ENCODE data around the gene MTR.
"Not testable (repeated sequence)": the region's sequence is repeated elsewhere in the genome, so short reads cannot be mapped to it uniquely, and the experiment has no call there.

Gene MTR

DNA sequence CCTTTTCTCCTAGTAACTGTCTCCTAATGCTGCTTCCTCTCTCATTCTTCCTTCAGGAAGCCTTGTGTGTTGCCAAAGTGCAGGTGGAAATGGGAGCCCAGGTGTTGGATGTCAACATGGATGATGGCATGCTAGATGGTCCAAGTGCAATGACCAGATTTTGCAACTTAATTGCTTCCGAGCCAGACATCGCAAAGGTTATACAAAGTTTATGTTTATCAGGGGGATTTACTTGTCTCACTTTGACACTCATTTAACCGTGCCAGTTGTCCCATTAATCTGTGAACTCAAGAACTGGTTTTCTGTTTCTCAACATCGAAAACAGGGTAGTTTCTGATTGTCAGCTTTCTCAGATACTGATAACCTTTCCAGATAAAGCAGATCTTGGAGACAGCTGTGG, 40.4 kb downstream of the MTR start:
- no peak for DNase-seq

DNA sequence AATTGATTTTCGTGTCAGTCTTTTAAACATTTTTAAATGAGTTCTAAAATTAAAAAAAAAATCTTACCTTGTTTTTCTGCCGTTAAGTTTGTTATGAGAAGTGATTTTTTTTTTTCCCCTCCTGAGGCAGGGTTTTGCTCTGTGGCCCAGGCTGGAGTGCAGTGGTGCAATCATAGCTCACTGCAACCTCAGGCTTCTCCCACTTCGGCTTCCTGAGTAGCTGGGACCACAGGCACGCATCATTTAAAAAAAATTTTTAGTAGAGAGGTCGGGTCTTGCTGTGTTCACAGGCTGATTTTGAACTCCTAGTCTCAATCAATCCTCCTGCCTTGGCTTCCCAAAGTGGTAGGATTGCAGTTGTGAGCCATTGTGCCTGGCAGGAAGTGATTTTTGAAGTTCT, 41.1 kb downstream of the MTR start:
- no peak for DNase-seq

DNA sequence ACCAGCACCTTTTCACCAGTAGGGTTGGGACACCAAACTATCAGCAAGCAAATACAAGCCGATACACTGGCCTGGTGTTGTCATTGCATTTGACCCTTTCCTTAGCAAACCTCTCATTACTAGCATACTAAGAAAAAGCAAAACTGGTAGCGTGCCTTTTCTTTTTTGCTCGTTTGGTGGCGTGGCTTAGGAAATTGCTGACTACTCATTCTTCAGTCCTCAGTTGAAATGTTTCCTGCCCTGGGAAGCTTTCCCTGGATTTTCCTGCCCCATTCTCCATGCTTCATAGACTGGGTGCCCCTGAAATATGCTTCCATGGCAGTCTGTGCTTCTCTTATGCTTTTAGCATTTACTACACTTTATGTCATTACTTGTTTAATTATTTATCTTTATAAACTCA, 42.0 kb downstream of the MTR start:
- DNase-seq, result no peak

DNA sequence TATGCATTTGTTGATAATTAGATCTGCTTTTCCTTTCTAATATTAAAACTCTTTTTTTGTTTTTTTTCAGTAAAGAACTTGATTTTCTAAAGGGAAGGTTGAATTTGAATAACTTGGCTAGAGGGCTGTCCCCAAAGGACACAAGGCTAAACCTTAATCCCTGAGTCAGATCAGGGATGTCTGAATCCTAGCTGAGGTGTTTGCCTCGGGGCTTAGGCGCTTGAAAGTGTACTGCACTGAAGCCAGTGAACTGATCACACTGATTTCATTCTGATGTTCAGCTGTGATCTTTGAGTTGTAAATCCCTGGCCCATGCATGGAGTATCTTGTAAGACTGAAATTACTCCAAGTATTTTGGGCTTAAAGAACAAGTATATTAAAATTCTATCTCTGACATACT, 42.8 kb downstream of the MTR start:
- DNase-seq, result no peak

DNA sequence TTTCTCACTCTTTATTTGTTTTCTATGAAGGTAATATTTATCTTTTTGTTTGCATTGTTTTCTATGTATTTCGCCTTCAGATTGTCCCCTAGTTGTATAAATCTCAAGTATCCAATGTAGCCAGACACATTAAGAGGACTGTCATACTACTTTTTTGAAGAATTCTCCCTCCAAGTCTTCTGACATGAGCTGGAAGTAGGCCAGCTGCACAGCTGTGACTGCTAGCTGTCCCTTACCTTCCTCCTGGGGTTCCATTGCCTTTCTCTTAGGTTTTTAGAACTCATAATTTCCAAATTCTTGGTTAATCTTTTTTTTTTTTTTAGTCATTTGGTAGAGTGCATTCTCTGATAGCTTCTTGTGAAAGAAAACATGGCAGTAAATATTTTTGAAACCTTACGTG, 46.2 kb downstream of the MTR start:
- DNase-seq, result no peak

DNA sequence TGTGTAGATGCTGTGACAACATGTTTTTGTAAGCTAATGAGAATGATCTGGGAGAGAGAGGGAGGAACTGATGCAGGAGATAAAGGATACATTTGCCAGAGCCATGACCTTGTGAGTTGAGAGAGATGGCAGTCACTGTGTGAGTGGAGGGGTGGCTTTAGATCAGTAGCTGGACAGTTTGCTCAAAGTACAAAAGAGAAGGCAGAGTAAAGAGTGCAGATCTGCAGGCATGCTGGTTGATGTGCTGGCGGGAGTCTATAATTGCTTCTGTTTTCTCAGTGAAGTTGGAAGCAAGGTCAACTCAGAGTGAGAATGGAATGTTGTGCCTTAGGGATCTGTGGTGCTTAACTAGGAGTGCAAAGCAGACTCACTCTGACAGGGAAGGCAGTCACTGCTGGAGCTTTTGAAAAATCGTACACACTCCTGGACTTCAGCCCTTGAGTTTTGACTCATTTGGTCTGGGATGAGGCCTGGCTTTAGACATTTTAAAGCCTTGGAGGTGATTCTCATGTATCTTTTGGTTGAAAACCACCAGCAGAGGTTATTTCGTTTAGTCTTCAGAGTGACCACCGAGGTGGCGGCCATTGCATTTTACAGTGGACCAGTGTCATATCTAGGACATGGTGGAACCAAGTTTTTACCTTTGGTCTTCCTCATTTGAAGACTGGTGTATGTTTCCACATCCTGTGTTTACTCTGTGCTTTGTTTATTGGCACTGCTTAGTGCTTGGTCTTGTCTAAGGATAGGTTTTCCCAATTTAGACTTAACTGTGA, 49.6 kb downstream of the MTR start:
- no peak for DNase-seq

DNA sequence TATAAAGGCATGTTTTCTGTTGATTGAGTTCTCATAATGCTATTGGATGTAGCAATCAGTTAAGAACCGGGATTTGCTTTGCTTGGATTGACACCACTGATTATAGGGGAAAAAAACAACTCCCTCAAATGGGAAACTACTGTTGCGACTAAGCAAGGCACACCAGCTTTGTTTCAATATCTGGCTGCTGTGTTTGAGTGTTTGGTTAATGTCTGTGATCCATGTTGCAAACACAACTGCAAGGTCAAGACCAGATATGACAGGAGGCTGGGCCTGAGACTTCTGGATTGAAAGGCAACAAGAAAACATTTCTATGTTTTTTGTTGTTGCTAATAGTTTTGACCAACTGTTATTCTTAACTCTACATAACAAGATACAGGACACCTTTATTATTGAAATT, 50.7 kb downstream of the MTR start:
- no peak for DNase-seq

DNA sequence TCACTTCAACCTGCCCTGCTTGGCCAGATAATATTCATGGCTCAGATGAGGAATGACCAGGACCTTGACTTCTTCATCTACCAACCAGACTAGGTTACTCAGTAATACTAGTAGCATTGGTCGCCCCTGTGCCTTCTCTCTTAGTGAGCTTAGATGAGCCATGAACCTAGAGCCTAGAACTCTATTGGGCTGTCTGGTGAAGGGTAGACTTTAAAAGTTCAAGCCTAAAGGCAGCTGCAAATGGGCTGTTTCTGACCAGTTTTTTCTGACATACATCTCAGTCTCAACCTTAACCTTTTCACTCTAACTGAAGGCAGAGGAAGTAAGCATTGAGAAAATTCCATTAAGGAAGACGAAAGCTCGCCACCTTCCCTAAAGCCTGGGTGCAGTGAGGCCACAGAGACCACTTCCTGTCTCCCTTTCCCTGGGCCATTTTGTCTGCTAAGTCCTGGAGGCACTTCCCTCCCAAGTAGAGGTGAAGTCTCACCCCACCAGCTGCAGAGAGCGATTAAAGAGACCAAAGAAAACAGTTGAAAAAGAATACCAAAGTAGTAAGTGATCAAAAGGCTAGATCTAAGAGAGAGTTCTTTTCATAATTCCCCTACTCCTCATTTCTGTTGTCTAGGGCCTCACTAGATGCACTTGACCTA, 53.3 kb downstream of the MTR start:
- no peak for DNase-seq

DNA sequence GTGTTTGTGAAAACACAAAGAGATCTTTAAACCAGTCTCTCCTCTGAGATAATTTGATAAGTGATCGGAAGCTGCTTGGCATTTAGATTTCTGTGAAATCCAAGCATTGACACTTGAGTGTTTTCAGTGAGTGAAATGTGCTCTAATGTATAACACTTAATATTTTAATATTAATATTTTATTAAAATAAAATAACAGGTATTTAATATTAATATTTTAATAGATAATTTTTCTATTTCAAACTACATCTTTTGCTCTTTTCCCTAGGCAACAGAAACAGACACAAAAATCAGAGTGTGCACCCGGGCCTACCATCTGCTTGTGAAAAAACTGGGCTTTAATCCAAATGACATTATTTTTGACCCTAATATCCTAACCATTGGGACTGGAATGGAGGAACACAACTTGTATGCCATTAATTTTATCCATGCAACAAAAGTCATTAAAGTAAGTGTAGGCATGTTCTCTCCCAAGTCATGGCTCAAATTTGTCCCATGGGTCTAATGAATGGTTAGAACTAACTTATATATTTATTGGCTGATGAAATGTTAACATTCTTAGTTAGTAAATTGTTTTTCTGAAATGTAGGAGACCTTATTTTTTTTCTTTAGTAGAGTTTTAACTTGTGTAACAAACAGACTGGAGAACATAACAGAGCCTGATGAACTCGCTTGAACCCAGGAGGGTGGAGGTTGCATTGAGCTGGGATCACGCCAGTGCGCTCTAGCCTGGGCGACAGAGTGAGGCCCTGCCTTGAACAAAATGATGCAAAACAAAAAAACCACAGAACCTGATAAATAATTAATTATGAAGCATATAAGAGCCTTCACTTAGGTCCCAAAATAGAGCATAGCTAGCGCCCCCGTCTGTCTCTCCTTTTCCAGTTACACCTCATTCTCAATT, 55.2 kb downstream of the MTR start:
- no peak for DNase-seq

DNA sequence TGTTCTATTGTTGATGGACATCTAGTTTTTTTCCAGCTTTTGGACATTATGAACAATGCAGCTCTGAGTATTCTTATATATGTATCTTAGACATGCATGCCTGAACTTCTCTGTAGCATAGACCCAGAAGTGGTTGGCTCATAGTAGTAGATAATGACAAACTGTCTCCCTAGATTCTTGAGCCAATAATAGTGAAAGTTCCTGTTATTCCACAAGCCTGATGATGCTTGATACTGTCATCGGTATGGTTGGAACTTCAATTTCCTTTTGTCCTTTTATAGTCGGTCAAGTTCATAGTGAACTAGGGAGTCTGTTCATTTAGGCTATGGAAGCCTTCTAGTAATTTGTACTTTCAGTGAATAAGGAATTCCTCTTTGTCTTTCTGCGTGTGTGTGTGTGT, 56.8 kb downstream of the MTR start:
- no peak for DNase-seq

DNA sequence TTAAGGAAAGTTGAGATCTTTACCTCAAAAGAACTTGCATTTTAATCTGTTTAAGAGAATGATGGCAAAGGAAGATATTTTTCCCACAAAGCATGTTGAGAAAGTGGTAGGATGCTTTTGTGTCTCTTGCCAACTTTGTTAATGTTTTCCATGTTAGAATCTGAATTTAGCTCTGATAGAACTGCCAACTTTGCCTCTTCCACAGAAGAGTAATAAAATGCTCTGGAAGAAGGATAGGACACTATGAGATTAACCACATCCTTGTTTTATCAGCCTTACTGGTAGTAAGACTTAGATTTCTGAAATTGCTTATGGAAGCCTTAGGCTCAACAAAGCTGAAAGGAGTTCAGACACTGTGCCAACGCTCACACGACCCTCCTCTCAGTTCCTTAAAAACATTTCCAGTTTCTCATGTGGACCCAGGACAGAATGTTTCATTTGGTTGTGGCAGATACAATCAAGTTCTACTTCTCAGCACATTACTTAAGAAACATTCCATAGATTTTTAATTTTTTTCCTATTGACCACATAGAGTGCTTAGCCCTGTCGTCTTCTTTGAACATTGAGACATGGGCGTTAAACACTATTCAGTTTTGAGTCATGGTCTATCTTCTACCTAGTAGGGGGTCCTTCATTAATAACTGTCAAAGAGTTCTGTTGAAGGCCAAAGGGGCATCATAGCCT, 59.0 kb downstream of the MTR start:
- no peak for DNase-seq

DNA sequence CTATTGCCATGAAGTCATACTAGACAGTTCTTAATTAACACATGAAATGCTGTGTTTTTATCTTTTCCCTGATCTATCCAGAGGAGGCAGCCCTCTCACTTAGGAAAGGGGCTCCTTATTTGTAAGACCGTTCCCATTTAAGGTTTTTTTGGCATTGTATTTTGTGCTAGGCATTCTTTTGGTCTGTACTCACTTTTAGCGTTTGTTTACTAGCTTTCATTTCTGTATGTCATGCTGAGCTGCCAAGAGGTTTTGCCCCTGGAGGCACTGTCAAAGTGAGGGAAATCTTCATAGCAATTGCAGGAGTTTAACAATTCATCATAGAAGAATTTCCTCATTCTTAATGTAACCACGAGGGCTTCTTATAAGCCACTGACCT, 59.5 kb downstream of the MTR start:
- peak; percentile 15 for DNase-seq

DNA sequence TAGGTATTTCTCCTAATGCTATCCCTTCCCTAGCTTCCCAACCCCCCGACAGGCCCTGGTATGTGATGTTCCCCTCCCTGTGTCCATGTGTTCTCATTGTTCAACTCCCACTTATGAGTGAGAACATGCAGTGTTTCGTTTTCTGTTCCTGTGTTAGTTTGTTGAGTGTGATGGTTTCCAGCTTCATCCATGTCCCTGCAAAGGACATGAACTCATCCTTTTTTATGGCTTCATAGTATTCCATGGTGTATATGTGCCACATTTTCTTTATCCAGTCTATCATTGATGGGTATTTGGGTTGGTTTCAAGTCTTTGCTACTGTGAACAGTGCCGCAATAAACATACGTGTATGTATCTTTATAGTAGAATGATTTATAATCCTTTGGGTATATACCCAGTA, 61.6 kb downstream of the MTR start:
- not testable (repeated sequence) for DNase-seq

DNA sequence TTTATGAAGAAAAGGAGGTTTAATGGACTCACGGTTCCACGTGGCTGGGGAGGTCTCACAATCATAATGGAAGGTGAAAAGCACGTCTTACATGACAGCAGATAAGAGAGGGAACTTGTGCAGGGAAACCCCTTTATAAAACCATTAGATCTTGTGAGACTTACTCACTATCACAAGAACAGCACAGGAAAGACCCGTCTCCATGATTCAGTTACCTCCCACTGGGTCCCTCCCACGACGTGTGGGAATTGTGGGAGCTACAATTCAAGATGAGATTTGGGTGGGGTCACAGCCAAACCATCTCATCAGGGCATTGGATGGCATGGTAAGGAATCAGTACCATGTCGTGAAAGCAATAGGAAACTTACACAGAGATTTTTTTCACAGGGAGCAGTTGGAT, 63.1 kb downstream of the MTR start:
- no peak for DNase-seq

DNA sequence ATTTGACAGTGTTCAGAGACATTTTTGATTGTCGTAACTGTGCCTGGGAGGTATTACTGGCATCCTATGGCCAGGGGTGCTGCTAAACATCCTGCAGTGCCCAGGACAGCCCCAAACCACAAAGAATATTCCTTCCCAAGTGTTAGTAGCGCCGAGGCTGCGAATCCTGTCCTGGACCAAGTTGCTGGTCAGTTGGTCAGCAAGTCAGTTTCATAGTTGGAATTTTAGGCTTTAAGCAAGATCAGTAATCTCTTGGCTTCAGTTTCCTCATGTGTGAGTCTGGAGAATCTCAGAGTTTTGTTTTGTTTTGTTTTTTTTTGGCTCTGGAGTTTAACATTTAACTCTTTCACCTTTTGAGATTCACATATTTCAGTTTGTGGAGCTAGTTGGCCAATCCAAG, 65.0 kb downstream of the MTR start:
- no peak for DNase-seq

DNA sequence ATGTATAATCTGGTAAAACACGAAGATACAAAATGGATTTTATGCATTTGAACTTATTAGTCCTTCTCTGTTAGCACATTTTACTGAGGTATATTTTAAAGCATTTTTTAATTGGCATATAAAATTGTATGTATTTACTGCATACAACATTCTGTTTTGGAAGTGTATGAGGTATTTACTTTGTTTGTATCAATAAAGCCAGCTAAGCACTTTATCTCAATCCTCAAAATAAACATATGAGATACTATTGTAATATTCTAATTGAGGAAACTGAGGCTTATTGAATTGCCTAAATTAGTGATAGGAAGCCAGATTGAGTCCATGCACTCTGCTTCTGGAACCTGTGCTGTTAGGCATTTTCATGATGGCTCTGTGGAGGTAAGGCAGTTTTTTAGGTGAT, 65.6 kb downstream of the MTR start:
- no peak for DNase-seq

DNA sequence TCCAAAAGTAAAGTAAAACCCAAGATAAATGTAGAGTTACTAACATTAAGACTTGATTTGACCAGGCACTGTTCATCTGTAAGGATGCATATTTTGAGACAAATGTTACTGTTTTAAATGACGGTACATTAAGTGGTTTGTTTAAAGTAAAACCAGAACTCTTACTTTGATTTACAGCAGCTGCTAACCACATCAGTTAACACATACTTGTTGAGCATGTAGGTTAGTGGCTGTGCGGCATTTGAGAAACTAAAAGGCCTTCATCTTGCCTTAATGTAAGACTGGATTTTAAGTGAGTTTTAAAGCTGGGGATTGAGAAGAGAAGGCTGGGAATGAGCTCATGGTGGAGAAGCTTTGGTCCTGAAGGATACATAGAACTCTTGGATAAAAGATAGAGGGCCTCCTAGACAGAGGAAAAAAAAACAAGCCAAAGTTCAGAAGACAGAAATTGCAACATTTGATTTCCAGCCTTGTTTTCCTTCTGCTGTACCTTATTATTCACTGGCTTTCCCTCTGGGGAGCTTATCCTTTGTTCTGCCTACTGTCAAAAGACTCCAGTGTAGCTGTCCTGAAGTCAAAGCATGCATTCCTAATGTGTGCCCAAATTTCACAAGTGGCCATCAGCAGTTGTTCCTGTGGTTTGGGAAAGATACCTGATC, 66.6 kb downstream of the MTR start:
- no peak for DNase-seq

DNA sequence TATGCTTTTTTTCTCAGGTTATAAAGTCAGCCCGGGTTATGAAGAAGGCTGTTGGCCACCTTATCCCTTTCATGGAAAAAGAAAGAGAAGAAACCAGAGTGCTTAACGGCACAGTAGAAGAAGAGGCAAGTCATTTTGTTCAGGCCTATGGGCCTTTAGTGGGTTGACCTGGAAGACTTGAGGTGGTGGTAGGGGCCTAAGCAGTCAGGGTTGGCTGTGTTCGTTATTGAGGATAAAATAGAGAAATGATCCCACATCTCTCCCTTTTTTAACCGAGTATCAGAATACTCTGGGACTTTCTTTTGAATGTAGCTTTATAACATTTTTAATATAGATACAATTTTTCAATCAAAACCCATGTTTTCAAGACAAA, 67.1 kb downstream of the MTR start:
- DNase-seq, result no peak

DNA sequence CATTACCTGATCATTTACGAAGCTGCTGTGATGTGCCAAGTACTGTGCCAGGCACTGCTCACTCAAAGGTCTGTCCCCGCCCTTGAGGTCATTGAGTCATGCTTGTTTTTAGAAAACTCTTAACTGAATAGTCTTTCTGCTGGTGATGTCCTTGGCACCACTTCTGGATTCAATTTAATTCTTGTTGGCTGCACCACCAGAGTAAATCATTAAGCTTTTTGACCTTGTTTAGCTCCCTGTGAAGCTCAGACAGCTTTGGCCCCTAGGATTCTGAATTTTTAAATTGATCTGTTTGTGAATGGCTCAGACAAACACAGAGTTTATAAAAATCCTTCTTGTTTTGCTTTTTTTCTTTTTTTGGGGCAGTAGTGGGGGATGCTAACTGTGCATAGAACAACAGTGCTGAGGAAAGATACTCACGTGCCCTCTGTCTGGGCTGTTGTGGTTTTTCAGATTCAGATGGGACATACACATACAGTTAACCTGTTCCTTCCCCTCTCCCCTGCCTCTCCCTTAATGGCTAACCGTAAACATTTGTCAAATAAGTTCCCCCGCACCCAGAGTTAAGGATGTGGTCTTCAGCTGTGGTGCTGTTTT, 67.6 kb downstream of the MTR start:
- peak; percentile 28 for DNase-seq

DNA sequence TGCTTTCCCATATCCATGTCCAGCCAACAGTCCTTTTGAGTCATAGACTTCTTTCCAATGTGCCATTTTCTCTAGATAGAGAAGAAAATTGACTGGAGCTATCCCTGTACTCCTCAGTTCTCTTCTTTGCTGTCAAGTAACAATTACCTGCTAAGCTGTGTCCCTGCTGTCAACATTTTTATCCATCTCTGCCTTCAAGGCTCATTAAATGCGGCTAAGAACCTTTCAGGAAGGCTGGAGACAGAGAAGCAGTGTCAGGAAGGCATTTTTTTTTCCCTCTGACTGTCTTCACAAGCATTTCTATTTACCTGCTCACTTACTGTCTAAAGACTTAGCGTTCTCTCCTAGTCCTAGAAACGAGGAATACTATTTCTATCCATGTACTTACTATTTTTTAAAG, 69.1 kb downstream of the MTR start:
- DNase-seq, result no peak

DNA sequence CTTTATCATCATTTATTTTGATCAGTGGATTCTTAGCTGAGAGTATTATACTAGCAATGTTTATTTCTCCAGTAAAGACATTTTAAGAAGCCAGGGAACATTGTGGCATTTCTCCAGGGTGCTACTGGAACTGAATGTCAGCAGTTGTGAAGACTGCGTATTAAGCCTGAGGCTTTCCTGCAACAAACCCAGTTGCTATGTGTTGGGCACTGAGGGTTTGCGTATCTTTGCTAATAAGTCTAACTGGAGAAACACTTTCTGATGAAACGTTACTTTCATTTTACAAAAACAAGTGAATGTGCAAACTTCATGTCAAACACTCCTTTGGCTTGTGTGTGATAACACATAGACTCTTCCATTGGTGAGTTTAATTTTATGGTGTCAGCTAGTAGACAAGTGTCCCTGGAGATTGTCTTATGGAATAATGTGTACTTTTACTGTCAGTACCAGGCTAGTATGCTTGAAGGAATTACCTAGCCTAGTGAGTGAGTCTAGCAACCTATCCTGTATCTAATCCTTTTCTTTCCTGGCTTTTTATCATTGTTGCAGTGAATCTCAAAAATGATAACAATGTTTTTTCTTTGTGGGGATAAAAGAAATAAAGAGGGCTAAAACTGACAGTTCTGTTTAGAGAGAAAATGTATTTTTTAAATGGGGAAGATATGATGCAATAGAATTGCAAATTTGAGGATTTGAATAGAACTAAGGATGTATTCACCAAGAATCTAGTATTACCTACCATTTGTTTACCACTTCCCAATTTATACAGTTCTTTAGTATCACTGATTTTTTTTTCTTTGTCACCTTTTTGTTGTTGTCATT, 70.1 kb downstream of the MTR start:
- no peak for DNase-seq

DNA sequence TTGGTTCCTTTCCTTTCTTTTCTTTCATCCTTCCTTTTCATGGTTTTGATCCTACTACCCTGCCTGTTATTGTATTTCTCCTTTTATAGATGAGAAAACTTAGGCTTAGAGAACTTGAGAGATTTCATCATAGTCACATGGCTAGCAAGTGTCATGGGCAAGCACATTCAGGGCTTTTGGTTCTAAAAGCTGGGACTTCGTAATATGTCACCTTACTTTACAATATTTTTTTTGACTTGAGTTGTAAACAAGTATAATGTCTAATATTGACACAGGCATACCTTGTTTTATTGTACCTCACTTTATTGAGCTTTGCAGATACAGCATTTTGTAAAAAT, 70.7 kb downstream of the MTR start:
- DNase-seq, result no peak
